Spinal cord (tissue), 10 donors: ENCODE measurements around the gene PFKL. TPM values are rescaled to one million over a fixed set of nuclear protein-coding genes. Genes with fewer than 3 reads are reported as not detected.

Experiments
- DNase-seq, 6 donors: peaks; one replicate each; pipeline versions ENCODE4 v3.0.0 to v3.0.0-alpha.2; 2013 to 2015; ENCODE audit warnings: low spot score in 6 of 6, low read depth in 4 of 6
- H3K27ac ChIP-seq: one replicate; pipeline ENCODE4 v1.5.1; 2013; ENCODE audit warnings: low read depth, low read length, control low read depth
- H3K27me3 ChIP-seq: one replicate; pipeline ENCODE4 v1.6.1; 2013; ENCODE audit warnings: low read length; ENCODE audit not compliant: control insufficient read depth, insufficient read depth
- H3K36me3 ChIP-seq: one replicate; pipeline ENCODE4 v1.6.1; 2013; ENCODE audit warnings: low read length; ENCODE audit not compliant: control insufficient read depth, insufficient read depth
- H3K4me1 ChIP-seq: one replicate; pipeline ENCODE4 v1.6.1; 2013; ENCODE audit warnings: low read length; ENCODE audit not compliant: control insufficient read depth, insufficient read depth
- H3K4me3 ChIP-seq: one replicate; pipeline ENCODE4 v1.5.1; 2013; ENCODE audit warnings: low read depth, low read length, control low read depth
- H3K9me3 ChIP-seq: one replicate; pipeline ENCODE4 v1.6.1; 2013; ENCODE audit warnings: low read length; ENCODE audit not compliant: control insufficient read depth, insufficient read depth
- WGBS: methylation state at CpG from one replicate; pipeline ENCODE4 v1.1.5; 2013; ENCODE audit warnings: missing lambda C conversion rate; ENCODE audit not compliant: insufficient coverage; 5-methylcytosine and 5-hydroxymethylcytosine counted together
- polyA plus RNA-seq, 2 donors: library from polyadenylated mRNA; unstranded; fragments of 120-200 nt; gene quantifications; one replicate each; pipeline ENCODE4 v1.2.1, GENCODE V29; 2013; ENCODE audit not compliant: insufficient read length in 2 of 2
- total RNA-seq, 2 donors: library from RNA; depleted of rRNA in 1 of 2; stranded (reverse); fragments of 120-200 nt in 1 of 2; fragments of >200 nt in 1 of 2; gene quantifications; one replicate each; pipeline versions ENCODE4 v1.2.3 to v1.2.4, GENCODE V29; 2013 to 2014
- donor health status: healthy.

The PFKL gene
- total and polyA plus RNA-seq, 4 donors, result 107 to 172 (median 151) TPM

DNA sequence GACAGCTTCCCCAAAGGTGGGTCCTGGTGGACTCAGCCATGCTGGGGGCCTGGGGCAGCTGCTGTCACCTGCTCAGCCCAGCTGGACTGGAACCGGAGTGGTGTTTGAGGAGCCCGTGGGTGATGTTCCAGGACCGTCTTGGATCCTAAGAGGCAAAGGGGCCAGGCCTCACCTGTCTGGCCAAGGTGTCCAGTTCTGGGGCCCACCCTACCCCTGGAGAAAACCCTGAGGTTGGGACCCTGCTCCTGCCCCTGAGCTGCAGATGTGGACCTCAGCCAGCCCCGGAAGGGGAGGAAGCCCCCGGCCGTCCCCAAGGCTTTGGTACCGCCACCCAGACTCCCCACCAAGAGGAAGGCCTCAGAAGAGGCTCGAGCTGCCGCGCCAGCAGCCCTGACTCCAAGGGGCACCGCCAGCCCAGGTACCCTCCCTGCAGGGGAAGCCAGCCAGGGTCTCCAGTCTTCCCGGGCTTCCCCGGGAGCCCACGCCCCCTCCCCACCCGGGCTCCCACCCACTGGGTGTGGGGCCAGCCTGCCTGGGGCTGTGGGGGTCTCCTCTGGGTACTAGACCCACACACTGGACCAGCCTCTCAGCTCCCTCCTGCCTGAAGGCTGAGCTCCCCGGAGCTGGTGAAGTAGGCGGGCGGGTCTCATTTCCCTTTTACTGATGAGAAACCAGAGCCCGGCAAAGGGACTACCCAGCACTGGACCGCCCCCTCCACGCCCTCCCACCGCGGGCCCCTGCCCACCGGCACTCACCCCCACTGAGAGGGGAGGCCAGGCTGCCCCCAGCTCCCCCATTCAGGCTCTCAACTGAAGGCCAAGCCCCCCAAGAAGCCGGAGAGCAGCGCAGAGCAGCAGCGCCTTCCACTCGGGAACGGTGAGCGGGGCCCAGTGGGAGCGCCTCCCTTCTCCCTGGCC is 12.9 kb upstream of the PFKL start:
- Histone ChIP-seq H3K36me3 (no peaks in the 10 kb centered on the region), H3K4me1 (peaks cover 20% of the 10 kb centered on the region), H3K4me3 (no peak overlapping the region), H3K27ac (no peak overlapping the region), H3K9me3 (no peaks in the 10 kb centered on the region), H3K27me3 (peaks cover 17% of the 10 kb centered on the region)
- WGBS, result 56% methylated on average over 31 of the region's 31 CpGs
- no peak for DNase-seq

DNA sequence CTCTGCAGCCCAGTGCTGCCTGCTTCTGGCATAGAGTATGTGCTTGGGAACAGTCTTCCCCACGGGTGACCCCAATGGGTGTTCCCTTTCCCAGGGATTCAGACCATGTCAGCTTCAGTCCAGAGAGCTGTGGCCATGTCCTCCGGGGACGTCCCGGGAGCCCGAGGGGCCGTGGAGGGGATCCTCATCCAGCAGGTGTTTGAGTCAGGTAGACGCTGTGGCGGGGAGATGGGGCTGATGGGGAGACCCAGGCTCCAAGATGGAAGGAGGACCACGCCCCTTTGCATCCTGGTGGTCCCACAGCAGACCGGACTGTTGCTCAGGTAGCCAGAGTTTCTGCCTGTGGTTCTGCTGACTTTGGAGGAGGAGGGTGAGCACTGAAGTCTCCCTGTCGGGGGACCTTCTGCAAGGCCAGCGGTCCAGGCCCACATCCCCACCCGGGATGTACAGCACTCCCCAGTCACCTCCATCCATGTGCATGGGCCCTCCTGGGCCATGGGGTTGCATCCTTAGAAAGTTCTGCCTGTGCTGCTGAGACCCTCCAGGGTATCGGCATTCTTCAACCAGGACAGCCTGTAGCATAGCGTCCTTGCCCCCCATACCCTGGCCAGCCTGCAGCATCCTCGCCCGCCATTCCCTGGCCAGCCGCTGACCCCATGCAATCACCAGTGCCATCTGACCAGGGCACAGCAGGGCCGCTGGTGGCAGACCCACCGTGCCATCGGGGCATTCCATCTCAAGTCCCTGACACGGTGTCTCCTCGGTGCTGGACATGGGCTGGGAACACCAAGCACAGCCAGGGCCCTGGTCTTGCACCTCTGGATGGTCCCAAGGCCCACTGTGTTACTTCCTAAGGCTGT is 11.4 kb upstream of the PFKL start:
- peaks cover 17% of the 10 kb centered on the region for H3K27me3 ChIP-seq
- H3K27ac ChIP-seq, result no peak overlapping the region
- no peaks in the 10 kb centered on the region for H3K9me3 ChIP-seq
- DNase-seq, result no peak
- no peak overlapping the region for H3K4me3 ChIP-seq
- 94% methylated on average over 22 of the region's 23 CpGs for WGBS
- H3K36me3 ChIP-seq, result no peaks in the 10 kb centered on the region
- peaks cover 20% of the 10 kb centered on the region for H3K4me1 ChIP-seq

- Histone ChIP-seq H3K27ac (no peak overlapping the region), H3K36me3 (no peaks in the 10 kb centered on the region), H3K4me3 (no peak overlapping the region), H3K27me3 (peaks cover 17% of the 10 kb centered on the region), H3K4me1 (peaks cover 13% of the 10 kb centered on the region), H3K9me3 (no peaks in the 10 kb centered on the region)
- no peak for DNase-seq
- 82% methylated on average over 24 of the region's 24 CpGs for WGBS
Measured at GRCh38 chr21:44289381-44290010, 10.4 kb upstream of the PFKL start.

GRCh38 chr21:44290327-44291077 is 9.4 kb upstream of the PFKL start:
- Histone ChIP-seq H3K9me3 (no peaks in the 10 kb centered on the region), H3K36me3 (no peaks in the 10 kb centered on the region), H3K27me3 (peaks cover 15% of the 10 kb centered on the region), H3K4me1 (peaks cover 15% of the 10 kb centered on the region), H3K4me3 (no peak overlapping the region), H3K27ac (no peak overlapping the region)
- no peak for DNase-seq
- WGBS, result 80% methylated on average over 16 of the region's 16 CpGs

DNA sequence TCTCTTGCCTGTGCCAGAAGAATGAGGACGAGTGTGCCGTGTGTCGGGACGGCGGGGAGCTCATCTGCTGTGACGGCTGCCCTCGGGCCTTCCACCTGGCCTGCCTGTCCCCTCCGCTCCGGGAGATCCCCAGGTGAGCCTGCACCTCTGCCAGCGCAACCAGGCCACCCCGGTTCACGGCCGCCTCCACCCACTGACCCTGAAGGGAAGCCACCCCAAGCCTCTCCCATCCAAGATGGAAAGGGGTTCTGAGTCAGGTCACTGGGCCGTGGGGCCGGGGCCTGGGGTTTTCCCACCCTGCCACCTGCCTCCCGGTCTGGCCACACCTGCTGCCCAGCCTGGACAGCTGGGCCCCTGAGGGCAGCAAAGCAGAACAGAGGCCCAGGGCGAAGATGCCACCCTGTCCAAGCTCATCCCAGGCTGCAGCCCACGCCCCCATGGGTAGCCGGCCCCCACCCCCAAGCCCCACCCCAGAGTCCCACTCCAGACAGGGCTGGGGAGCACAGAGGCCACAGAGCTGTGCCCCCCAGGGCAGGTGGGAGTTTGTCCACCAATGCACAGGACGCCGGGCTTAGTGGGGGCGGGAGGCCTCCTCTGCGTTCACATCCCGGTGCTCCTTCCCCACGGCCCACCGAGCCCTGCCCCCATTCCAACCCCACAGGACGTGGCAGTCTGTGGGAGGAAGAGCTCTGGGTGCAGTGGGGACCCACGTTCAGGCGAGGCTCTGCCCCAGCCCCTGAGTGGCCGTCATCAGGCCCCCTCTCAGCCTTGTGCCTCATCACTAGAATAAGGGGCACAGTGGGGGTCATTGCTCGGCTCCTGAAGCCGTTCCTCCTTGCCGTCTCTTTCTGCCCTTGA is 8.5 kb upstream of the PFKL start:
- 75% methylated on average over 21 of the region's 33 CpGs for WGBS
- DNase-seq, result no peak
- Histone ChIP-seq H3K4me1 (peaks cover 21% of the 10 kb centered on the region), H3K27me3 (peaks cover 11% of the 10 kb centered on the region), H3K9me3 (no peaks in the 10 kb centered on the region), H3K4me3 (no peak overlapping the region), H3K27ac (no peak overlapping the region), H3K36me3 (no peaks in the 10 kb centered on the region)

- Histone ChIP-seq H3K9me3 (no peaks in the 10 kb centered on the region), H3K4me3 (no peak overlapping the region), H3K27me3 (peaks cover 2% of the 10 kb centered on the region), H3K27ac (no peak overlapping the region), H3K36me3 (no peaks in the 10 kb centered on the region), H3K4me1 (peaks cover 21% of the 10 kb centered on the region)
- DNase-seq, result no peak
- WGBS, result 67% methylated on average over 25 of the region's 25 CpGs
Measured at GRCh38 chr21:44291936-44292811, 7.7 kb upstream of the PFKL start.

DNA sequence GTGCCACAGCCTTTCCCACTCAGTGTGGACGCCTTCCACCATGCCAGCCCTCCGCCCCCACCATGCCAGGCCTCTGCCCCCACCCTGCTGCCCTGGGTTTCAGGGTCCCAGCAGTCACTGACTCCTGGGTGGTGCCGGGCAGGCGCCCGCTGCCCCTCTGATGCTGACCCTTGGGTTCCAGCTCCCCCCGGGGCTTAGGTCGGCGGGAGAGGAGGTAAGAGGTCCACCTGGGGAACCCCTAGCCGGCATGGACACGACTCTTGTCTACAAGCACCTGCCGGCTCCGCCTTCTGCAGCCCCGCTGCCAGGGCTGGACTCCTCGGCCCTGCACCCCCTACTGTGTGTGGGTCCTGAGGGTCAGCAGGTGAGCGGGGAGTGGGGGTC is 7.0 kb upstream of the PFKL start:
- 82% methylated on average over 15 of the region's 15 CpGs for WGBS
- Histone ChIP-seq H3K36me3 (no peaks in the 10 kb centered on the region), H3K27ac (no peak overlapping the region), H3K4me3 (no peak overlapping the region), H3K27me3 (no peaks in the 10 kb centered on the region), H3K4me1 (peaks cover 27% of the 10 kb centered on the region), H3K9me3 (no peaks in the 10 kb centered on the region)
- DNase-seq, result no peak
